HG02973 (cell line): ENCODE measurements around the gene GAB3.

Experiments used
- ATAC-seq: cut with Tn5 transposase; IDR thresholded peaks from one replicate; pipeline ENCODE4 v1.9.1; 2021; ENCODE audit warnings: moderate library complexity; ENCODE audit not compliant: unreplicated experiment

The GAB3 gene

DNA sequence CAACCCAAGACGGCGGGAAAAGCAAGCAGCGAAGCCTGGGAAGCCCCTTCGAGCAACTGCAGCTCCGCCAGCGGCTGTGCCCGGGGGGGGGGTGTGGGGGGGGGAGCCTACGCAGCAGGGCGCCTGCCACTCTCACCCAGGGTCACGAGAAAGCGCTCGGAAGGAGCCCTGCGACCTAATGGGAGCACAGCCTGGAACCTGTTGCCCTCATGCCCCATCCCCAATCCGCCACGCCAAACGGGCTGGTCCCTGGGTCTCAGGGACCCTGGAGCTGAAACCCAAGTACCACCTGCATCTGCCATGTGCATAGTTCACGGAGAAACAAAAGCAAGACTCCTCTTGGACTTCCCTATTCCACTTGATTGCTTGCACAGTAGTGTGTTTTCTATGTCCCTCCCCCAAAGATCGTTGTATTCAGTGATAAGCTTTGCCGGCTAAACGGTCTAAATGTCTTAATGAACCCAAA is 359 bp upstream of the GAB3 start:
- ATAC-seq: no peak

DNA sequence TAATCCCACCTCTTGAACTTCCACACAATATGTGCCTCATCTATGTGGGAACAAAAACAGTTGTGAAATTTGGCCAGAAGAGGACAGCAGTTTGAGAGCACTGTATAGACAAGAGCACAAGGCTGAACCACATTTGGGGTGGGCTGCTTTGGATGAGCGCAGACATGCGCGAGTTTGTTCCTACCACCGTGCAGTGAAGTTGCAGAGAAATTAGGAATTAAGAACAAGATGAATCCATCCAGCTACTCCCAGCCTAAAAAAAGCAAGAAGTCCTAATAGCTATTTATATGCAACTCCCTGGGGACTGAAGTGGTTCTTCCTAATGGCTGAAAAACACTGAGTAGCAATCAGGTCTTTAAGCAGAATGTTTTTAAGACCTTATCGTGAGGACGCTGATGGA is 1.0 kb downstream of the GAB3 start:
- no peak for ATAC-seq

DNA sequence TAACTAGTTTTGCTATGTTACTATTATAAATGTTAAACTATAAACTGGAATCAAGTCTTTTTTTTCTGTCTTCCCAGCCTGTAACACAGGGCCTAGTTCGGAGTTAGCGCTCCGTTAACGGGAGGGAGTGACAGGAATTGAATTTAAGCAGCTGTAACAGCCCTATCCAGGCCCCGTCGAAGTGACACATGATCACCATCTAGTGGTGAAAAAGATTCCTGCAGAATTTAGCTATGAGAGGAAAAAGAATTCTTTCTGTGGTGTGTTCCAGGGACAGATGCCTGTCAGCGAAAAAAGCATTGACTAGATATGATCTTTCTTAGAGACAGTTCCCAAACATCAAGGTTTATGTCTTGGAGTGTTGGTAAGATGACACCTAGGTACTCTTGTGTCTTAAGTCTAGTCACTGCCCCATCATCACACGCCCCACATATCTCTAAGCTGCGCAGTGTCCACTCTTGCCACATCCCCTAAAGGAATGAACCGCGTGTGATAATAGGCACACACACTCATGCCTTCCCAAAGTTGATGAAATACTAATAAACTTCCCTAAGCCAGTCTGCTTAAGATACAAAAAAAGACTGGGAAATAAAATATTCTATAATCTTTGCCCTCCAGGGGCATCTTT is 2.1 kb downstream of the GAB3 start:
- ATAC-seq: peak; percentile 58

DNA sequence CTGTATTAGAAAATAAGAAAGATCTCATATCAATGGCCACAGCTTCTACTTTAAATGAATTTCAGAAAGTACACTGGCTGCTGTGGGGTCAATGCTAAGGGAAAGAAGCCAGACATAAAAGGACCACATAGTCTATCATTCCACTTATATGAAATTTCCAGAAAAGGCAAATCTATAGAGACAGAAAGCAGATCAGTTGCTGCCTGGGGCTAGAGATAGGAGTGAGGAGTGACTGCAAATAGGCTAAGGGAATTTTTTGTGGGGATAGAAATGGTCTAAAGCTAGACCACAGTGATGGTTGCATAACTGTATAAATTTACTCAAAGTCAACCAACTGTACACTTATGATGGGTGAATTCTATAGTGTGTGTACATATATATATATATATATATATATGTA is 8.3 kb downstream of the GAB3 start:
- ATAC-seq: no peak

DNA sequence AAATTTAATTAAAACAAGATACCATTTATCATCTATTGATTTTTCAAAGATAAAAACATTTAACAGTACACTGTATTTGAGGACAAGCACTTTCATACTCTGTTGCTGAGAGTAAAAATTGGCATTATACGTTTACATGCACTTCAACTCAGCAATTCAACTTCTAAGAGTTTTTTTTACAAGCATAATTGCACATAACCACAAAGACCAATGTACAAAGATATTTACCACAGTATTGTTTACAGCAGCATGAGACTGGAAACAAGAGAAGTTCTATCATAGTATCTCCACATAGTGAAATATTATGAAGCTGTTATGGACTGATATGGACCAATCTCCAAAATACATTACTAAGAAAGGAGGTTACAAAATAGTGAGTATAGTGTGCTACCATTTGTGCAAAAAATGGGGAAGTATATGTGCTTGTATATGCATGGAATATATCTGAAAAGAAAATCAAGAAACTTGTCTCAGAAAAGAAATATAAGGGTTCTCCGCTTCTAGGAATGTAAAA is 10.9 kb downstream of the GAB3 start:
- ATAC-seq: no peak

DNA sequence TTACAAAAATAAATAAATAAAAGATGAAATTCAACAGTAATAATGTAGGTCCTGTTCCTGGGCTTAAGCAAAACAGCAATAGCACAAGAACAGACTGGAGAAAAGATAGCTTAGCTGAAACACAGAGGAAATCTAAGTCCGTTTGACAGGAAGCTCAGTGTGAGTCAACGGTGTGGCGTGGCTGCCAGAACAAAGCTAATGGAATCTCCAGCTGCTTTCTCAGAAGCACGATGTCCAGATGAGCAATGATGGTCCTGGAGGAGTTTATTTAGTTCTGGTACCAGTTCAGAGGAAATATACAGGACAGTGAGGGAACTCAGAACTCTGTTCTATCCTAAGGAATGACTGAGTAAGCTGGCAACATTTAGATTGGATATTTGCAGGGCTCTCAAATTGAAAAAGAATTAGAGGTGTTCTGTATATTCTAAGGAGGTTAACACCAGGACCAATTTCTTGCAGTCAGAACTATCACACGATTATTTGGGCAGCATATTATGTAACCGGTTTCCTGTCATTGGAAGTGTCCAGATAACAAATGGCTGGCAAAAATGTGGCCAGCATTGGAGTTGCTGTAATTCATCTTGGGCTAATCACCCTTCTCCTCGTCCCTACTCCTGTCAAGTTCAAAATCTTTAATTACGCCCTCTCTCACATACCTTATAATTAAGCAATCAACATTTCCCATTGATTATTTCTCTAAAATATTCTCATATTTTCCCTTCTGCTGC is 12.7 kb downstream of the GAB3 start:
- ATAC-seq: no peak

DNA sequence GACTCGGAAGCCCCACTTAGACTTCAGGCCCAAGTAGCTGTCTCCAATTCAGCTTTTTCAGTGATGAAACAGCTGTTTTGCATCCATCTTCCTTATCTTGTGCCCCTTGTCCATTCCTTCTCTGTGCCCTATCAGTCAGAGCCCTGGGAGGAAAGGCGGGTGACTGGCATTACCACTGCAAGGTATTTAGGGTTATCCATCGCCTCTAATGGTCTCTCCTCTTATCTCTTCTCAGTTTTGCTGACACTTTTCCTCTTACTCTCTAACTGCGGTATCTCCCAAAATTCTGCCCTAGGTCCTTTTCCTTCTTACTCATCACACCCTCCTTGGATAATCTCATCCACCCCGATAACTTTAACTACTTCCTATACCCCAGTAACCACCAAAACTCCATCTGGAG is 13.7 kb downstream of the GAB3 start:
- ATAC-seq: no peak

DNA sequence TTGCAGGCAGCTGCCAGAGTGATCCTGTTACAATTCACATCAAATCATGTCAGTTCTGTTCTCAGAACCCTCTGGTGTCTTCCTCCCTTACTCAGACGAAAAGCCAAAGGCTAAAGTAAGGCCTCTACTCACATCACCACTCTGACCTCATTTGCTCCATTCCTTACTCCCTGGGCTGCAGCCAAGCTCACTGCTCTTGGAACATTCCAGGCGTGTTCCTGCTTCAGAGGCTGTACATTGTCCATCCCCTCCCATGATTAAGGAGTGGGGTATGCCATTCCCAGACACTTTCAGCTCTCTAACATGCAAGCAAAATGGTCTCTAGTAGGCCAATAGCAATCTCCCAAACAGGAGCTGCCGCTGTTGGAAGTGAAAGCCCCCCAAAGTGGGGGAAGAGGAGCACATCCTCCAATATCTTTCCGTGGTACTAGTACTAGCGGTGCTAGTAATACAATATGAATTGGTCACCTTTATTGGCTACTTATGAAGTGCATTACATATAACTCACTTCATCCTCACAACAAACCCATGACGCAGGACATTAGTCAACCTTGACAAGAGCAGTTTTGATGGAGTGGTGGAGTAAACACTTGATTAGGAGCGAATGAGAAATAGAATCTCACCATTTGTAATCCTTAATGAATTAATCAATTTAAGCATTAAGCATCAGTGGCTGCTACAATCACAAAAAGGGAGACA is 15.0 kb downstream of the GAB3 start:
- ATAC-seq: no peak

DNA sequence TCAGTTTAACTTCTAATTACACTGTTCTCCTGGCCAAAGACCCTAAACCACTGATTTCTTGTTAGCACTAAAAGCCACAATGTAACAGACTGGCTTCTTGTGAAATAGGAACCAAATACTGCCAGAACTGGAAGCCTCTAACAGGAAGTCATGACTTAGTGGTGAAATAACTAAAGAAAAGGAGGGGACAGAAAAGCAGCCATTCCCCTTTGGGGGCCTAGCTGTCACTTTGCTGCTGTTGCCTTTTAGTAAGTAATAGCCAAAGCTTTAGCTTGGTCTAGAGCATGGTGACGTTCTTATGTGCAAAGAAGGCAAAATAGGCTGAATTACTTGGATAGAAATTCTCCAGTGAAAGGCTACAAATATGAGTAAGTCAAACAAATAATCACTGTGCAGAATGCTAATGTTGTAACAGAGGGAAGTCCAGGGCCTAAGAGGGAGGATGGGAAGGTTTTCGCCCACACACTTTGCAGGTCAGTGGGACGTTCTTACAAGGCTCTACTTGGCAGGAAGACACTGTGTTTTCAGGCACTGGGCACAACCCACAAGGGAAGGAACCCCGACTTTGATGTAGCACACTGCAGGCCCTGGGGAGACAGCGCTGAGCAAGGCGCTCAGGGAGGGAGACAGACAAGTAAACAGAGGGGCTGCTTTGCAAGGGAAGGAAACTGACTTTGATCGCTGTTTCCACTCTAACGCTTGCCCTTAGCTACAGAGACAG is 16.7 kb downstream of the GAB3 start:
- no peak for ATAC-seq

DNA sequence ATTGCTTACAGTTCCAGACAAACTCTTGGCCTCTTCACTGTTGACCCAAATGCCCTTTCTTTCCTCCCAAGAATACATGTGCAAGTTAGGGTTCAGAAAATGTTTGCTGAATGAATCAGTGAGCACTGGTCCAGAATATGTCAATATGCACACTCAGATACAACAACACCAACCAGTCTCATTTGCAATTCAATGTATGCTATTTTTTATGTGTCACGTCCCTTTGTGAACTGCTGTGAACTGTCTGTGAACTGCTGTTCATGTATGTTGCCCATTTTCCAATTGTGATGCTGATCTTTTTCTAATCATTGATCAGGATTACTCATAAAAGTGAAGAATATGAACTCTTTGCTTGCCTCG is 17.8 kb downstream of the GAB3 start:
- ATAC-seq: no peak

DNA sequence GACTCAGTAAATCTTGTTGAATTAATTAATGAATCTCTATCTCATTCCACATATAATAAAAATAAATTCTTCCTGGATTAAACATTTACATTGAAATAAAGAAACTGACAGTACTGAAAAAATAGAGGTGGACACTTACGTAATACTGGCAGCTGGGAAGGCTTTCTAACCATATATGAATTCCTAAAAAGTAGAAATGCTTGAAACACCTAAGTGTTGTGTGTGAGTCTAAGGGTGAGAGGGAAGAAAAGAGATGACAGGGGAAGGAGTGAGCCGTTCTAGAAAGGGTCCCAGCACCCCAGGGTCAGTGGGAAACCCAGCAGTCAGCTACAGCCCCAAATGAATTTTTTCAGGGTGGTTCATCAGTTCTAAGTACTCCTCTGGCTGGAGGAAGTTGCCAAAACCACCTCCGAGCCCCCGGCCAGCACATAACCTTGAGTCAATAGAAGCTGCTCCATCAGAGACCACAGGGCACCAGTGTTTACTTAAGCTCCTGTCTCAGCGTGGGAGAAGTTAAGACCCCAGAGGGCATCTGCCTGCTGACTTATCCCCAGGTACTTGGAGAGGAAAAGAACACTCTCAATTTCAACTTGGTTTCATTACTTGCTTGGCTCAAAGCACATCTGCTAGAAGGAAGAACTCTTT is 18.3 kb downstream of the GAB3 start:
- no peak for ATAC-seq

DNA sequence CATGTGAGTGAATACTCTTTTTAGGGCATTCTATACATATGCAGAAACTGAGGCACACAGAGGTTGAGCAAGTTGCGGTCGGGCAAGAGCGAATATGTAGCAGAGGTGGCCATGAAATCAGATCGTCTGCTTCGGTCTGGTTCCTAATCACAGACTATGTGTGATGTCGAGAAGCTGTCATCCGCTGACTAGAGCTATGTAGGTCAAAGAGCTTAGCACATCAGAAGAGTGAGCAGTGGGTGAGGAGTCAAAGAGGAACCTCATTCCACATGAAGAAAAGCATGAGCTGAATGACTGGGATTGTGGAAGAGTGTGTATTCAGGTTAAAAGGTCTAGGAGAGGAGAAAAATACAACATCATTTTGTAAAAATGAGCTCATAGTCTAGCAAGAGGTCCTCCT is 19.0 kb downstream of the GAB3 start:
- no peak for ATAC-seq

DNA sequence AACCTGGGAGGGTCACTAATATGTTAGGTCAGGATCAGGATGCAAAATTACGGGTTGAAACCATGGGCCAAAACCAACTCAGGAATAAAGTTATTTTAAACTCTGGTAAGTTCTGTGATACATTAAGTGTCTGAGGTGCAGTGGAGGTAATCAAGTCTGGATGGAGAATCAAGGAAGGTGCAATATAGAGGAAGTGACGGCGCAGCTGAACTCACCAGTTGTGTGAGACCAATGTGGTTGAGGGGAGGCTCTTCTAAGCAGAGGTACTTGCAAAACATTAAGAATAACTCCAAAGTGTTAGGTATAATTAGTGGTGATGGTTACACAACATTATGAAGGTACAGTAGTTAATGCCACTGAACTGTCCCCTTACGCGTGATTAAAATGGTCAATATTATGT is 19.7 kb downstream of the GAB3 start:
- no peak for ATAC-seq

DNA sequence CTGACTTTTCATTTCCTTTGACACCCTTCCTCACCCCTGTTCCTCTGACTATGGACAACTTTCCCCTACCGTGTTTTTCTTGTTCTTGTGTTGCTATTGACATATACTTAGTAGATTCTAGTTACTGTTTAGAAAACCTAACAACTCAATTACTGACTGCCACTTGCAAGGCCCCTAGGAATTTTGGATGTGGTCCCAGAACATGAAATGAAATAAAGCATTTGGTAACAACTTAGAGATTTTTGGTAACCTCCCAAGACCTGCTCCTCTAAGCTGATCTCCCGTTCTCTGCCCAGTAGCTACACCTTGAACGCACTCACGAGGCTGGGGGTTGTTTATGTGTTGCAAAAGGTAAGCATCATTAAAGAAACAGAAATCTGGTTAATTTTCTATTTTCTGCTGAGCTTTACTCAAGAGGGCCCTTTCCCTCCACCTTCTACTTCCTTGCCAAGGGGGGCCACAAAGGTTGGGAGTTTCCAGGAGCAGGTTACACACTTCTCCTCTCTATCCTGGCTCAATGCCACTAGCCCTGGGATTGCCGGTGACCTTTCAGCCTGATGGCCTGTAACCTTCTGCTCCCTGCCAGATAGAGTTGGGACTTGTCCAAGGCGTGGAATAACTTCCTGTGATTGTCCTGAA is 20.5 kb downstream of the GAB3 start:
- ATAC-seq: no peak

DNA sequence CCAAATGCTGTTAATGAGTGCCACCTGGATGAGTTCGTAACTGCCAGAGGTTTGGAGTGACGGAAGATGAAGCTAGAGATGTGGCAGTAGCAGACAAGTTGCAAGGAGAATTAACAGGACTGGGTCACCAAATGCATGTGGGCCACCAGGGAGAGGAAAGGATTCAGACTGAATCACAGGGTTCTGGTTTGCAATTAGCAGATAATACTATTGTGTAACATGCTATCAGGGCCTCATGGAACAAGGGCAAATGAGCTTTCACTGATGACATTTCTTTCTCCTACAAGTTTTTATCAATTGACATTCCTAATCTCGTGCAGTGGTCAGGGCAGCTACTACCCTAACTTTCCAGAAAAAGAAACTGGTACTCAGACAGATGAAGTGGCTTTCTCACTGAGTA is 21.4 kb downstream of the GAB3 start:
- ATAC-seq: no peak

DNA sequence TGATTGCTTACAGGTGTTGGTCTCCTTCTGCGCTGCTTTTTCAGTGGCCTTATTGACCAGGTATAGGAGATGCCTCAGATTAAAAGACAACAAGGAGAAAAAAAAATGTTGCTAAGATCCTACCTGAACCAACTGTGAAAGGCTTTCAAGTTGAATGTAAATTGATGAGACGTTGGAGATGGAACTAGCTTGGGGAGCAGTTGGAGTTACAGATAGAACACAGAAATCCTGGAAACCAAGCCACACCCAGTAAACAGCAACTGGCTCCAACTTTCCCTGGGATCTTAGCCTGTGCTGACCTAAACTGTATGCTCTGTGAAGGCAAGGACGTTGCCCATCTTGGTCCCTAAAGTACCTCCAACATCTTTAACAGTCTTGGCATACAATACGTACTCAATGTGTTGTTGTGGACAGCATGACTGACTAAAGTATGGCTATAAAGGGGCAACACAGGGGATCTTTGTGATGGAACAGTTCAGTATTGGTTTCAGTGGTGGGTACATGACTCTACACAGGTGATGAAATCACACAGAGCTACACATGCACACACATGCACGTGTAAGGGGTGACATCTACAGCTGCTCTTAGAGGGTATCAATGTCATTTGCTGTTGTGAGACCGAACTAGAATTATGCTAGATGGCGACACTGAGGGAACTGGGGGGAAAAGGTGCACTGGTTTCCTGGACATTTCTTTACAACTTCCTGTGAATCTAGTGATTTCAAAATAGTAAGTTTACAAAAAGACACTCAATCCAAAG is 22.3 kb downstream of the GAB3 start:
- no peak for ATAC-seq

DNA sequence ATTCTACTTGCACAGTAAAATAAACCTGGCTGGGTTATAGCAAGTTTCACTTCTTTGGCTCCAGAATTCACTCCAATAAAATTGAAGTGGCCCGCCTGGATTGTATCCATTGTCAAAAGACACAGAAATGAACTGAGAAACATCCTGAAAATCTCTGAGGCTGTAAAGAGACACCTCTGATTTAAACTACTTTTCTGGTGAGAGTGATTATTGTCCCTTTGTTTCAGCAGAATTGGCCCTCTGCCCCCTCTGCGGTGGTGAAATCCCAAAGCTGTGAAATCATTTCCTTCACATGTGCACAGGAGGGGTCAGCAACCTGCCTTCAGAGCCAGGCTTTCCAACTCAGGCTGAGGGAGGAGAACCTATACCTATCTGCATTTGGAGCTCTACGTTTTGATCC is 23.0 kb downstream of the GAB3 start:
- ATAC-seq: no peak

DNA sequence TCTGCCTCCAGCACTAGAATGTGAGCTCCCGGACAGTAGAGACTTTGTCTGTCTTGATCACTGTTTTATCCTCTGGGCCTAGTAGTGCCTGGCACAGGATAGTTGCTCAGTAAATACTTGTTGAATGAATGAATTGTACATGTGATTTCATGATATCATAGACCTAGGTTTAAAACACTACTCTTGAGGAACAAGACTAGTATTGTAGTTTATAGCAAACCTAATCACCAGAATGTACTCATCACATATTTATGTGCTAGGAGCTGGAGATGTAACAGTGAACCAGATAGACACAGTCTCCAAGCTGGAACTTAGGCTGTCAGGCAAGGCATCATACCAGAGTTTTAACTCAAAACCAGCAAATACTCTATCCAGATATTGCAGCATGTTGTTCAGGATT is 23.5 kb downstream of the GAB3 start:
- no peak for ATAC-seq

DNA sequence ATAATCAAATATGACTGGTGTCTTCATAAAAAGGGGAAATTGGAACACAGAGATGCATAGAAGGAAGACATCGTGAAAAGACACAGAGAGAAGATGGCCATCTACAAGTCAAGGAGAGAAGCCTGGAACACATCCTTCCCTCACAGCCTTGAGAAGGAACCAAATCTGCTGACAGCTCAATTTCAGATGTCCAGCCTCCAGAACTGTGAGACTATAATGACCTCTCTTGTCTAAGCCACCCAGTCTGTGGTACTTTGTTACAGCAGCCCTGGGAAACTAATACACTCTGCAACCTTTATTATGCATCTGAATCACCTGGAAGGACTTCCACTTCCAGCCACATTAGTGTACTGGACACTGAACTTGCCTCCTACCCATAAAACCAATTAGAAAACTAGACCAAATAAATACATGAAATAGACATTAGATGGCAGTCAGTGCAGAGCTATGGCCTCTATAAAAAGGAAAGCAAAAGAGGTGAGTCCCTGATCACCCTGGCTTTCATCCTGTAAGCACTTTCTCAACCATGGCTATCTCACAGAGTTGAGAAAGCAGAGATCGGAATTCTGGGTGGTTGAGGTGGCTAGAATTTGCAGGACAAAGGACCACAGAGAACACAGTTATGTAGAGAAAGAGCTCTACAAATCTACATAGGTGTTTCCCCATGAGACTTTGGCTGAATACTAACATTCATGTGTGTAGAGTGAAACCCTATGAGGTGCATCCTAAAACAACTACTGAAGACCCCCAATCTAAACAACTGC is 25.7 kb downstream of the GAB3 start:
- ATAC-seq: no peak
